ENCODE data around the gene ZFYVE28. TPM values are rescaled to one million over a fixed set of nuclear protein-coding genes. Genes with fewer than 3 reads are reported as not detected.

ZFYVE28 gene
- total RNA-seq, 1 experiment from 2014 or later: 19.2 TPM

DNA sequence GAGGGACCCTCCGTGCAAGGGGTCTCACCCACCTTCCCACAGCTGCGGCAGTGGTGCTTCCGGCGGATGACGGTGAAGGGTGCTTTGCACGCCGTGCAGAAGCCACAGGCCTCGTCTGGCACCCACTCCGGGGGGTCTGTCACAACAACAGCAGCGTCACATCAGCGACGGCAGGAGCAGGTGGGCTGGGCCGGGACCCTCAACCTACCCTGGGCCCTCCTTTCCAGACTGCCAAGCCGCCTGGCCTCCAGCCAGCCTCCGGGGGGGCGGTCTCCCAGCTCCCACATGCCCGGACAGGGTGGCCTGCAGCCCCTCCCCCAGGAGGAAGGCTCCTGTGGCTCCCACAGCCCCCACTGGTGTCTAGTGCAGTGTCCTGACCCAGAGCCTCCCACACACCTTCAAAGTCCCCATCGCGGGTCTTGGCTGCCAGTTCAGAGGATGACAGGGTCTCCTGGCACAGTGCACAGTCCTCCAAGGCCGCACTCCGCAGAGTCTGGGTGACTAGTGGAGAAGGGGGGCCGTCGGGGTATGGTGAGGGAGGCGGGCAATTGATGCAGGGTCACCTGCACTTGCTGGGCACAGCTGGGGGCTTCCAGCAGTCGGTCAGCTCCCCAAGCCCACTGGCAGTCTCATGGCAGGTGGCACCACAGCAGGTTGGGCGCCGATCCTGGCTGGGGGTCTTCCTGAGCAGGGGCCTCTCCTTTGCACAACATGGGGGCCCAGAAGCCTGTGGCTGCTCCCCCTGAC lies 147.0 kb downstream of the ZFYVE28 start (continued):
- TF ChIP-seq, protein P1, sequence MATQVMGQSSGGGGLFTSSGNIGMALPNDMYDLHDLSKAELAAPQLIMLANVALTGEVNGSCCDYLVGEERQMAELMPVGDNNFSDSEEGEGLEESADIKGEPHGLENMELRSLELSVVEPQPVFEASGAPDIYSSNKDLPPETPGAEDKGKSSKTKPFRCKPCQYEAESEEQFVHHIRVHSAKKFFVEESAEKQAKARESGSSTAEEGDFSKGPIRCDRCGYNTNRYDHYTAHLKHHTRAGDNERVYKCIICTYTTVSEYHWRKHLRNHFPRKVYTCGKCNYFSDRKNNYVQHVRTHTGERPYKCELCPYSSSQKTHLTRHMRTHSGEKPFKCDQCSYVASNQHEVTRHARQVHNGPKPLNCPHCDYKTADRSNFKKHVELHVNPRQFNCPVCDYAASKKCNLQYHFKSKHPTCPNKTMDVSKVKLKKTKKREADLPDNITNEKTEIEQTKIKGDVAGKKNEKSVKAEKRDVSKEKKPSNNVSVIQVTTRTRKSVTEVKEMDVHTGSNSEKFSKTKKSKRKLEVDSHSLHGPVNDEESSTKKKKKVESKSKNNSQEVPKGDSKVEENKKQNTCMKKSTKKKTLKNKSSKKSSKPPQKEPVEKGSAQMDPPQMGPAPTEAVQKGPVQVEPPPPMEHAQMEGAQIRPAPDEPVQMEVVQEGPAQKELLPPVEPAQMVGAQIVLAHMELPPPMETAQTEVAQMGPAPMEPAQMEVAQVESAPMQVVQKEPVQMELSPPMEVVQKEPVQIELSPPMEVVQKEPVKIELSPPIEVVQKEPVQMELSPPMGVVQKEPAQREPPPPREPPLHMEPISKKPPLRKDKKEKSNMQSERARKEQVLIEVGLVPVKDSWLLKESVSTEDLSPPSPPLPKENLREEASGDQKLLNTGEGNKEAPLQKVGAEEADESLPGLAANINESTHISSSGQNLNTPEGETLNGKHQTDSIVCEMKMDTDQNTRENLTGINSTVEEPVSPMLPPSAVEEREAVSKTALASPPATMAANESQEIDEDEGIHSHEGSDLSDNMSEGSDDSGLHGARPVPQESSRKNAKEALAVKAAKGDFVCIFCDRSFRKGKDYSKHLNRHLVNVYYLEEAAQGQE (IDR thresholded peaks at IDR 0.05; ENCODE audit: low read depth): no peak
- TF ChIP-seq CEBPB (IDR thresholded peaks at IDR 0.05; ENCODE audit: low read depth) (no peak), POLR2AphosphoS5 (IDR thresholded peaks at IDR 0.05; ENCODE audit: low read depth, low read length) (no peak)

DNA sequence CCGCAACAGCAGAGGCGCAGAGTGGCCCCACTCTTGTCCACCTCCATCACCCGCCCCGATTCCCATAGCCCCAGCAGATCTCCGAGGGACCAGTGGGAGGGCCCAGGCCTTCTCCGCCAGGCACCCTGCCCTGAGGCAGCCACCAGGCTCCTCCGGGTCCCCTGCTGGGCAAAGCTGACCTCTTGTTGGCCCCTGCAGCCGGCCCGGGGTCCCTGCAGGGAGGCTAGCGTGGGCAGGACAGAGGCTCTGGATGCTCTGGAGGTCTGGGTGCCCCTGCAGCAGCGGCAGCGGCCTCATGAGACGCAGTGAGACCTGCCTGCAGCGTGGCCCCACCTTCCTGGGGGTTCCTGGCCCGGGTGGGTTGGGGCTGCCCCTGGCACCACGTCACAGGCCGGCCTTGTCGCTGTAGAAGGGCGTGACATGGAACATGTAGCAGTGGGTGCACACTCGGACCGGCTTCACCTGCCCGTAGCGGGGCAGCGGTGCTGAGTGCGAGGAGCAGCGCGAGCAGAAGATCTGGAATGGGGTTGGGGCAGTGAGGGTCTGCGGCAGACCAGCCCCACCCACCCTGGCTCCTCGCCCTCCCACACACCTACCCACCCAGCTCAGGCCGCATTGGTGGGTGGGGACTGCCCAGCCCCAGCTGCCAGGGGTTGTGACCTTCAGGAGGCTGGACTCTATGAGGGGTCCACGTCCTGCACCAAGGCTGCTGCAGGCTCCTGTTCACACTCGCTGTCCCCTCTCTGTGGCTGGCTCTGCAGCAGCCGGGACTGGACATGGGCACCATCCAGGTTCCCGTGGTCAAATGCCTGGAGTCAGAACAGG lies 147.9 kb downstream of the ZFYVE28 start:
- no peak overlapping the region for H2AFZ ChIP-seq (ENCODE audit: low read depth, low read length, poor library complexity, severe bottlenecking)
- CTCF ChIA-PET: no interaction called here
- H3K9me2 ChIP-seq (ENCODE audit: insufficient read depth): no peaks in the 10 kb centered on the region
- POLR2A ChIA-PET: no interaction called here
- no peaks in the 10 kb centered on the region for H3K9me3 ChIP-seq (ENCODE audit: control insufficient read depth in 1 of 2, insufficient read depth in 1 of 2, low read depth in 1 of 2, low read length in 2 of 2)
- H3K27me3 ChIP-seq (ENCODE audit: insufficient read depth, low read length): no peaks in the 10 kb centered on the region
- ATAC-seq: no peak
- intact Hi-C loops (cut with micrococcal nuclease): no loop called here
- no peak for DNase-seq (ENCODE audit: low read depth, low spot score)
- no peak overlapping the region for H3K27ac ChIP-seq (ENCODE audit: low read depth, low read length)
- no peaks in the 10 kb centered on the region for H4K20me1 ChIP-seq (ENCODE audit: insufficient read depth)
- H3K4me2 ChIP-seq (ENCODE audit: low read length): no peak overlapping the region
- no peaks in the 10 kb centered on the region for H3K79me2 ChIP-seq (ENCODE audit: insufficient read depth, low read length)
- H3K36me3 ChIP-seq (ENCODE audit: control insufficient read depth in 1 of 2, insufficient read depth in 2 of 2, low read length in 2 of 2): no peaks in the 10 kb centered on the region
- H3K4me3 ChIP-seq (replicated peaks in 1 of 2; ENCODE audit: low read depth in 1 of 2, low read length in 2 of 2): no peak overlapping the region
- RAD21 ChIA-PET (ENCODE audit: low non-redundant PET in 1 of 2, low total read pairs in 2 of 2, uncharacterized antibody in 2 of 2, unreplicated experiment in 2 of 2): no interaction called here
- H3K4me1 ChIP-seq (ENCODE audit: control insufficient read depth in 1 of 2, insufficient read depth in 2 of 2, low read length in 2 of 2): no peaks in the 10 kb centered on the region
- H3K9ac ChIP-seq (ENCODE audit: low read length): no peak overlapping the region
- no TSS peak for BruUV-seq (replicated peaks)
- TF ChIP-seq, protein P2, sequence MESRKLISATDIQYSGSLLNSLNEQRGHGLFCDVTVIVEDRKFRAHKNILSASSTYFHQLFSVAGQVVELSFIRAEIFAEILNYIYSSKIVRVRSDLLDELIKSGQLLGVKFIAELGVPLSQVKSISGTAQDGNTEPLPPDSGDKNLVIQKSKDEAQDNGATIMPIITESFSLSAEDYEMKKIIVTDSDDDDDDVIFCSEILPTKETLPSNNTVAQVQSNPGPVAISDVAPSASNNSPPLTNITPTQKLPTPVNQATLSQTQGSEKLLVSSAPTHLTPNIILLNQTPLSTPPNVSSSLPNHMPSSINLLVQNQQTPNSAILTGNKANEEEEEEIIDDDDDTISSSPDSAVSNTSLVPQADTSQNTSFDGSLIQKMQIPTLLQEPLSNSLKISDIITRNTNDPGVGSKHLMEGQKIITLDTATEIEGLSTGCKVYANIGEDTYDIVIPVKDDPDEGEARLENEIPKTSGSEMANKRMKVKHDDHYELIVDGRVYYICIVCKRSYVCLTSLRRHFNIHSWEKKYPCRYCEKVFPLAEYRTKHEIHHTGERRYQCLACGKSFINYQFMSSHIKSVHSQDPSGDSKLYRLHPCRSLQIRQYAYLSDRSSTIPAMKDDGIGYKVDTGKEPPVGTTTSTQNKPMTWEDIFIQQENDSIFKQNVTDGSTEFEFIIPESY (IDR thresholded peaks at IDR 0.05; ENCODE audit: extremely low read depth, insufficient replicate concordance, low read length): no peak
- TF ChIP-seq FOSL1 (IDR thresholded peaks at IDR 0.05; ENCODE audit: low read depth): no peak
- no peak for TF ChIP-seq YY1 (IDR thresholded peaks at IDR 0.05; ENCODE audit: extremely low read depth, insufficient replicate concordance, low read depth, low read length)
- no peak for TF ChIP-seq EZH2phosphoT487 (IDR thresholded peaks at IDR 0.05; ENCODE audit: borderline replicate concordance)
- no peak for TF ChIP-seq ZFX (IDR thresholded peaks at IDR 0.05)
- TF ChIP-seq ELF1 (IDR thresholded peaks at IDR 0.05; ENCODE audit: borderline replicate concordance, low read depth): no peak
- TF ChIP-seq RAD21 (IDR thresholded peaks at IDR 0.05; ENCODE audit: low read depth): no peak
- TF ChIP-seq, protein P3, sequence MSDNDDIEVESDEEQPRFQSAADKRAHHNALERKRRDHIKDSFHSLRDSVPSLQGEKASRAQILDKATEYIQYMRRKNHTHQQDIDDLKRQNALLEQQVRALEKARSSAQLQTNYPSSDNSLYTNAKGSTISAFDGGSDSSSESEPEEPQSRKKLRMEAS (IDR thresholded peaks at IDR 0.05): no peak
- TF ChIP-seq ZNF274 (IDR thresholded peaks at IDR 0.05; ENCODE audit: low read depth, low read length): no peak
- TF ChIP-seq POLR2A (IDR thresholded peaks at IDR 0.05; ENCODE audit: borderline replicate concordance, extremely low read depth, insufficient read depth, insufficient read length): no peak
- no peak for TF ChIP-seq POLR2AphosphoS5 (IDR thresholded peaks at IDR 0.05; ENCODE audit: low read depth, low read length)
- no peak for TF ChIP-seq SRF (IDR thresholded peaks at IDR 0.05; ENCODE audit: low read depth)
- TF ChIP-seq SIN3A (IDR thresholded peaks at IDR 0.05; ENCODE audit: low read depth): no peak

Measured in HCT116 (cell line).